K562 (cell line): ENCODE measurements around the gene MAML1.

Source experiments
- DNMT1 ChIP-seq: fragments of 450-650 bp; IDR thresholded peaks from 2 replicates; pipeline ENCODE4 v1.6.1; 2016; ENCODE audit warnings: antibody characterized with exemption, mild to moderate bottlenecking
- EP300 ChIP-seq: IDR thresholded peaks from 2 replicates; pipeline ENCODE4 v1.6.1; 2012; ENCODE audit warnings: low read length, improper control_type of control experiment
- NBN ChIP-seq: fragments of 450-650 bp; IDR thresholded peaks from 2 replicates; pipeline ENCODE4 v1.6.1; 2016; ENCODE audit warnings: low read depth, mild to moderate bottlenecking
- SMC3 ChIP-seq: conservative IDR thresholded peaks from 2 replicates; pipeline ENCODE4 v1.6.1; 2011; ENCODE audit warnings: low read depth, low read length, improper control_type of control experiment; ENCODE audit not compliant: insufficient read depth
- TCF7L2 ChIP-seq: fragments of 150-350 bp; IDR thresholded peaks from 2 replicates; pipeline ENCODE4 v1.6.1; 2016; ENCODE audit warnings: low read depth, mild to moderate bottlenecking, low read length, moderate library complexity
- ZNF3 ChIP-seq: fragments of 250-450 bp; sonication (Bioruptor Pico); IDR thresholded peaks from 2 replicates; pipeline ENCODE4 v1.5.0; 2021; ENCODE audit warnings: mild to moderate bottlenecking, moderate library complexity
- TF ChIP-seq, protein P1 (sequence below), 3 experiments: IDR thresholded peaks in 2 of 3; conservative IDR thresholded peaks in 1 of 3; 2 replicates each; pipeline ENCODE4 v1.5.1; 2011 to 2012; ENCODE audit warnings: low read length in 3 of 3, mild to moderate bottlenecking in 3 of 3, control low read depth in 2 of 3, improper control_type of control experiment in 1 of 3, inconsistent platforms in 1 of 3, low read depth in 1 of 3, mixed read lengths in 1 of 3, moderate library complexity in 1 of 3; ENCODE audit not compliant: insufficient read depth in 2 of 3
- TF ChIP-seq, protein P2 (sequence below), 2 experiments: IDR thresholded peaks in 1 of 2; conservative IDR thresholded peaks in 1 of 2; 2 replicates each; pipeline ENCODE4 v1.6.1; 2016; ENCODE audit warnings: low read depth in 2 of 2, mild to moderate bottlenecking in 1 of 2, missing compliant biosample characterization in 1 of 2, missing genetic modification characterization in 1 of 2, moderate library complexity in 1 of 2

DNA sequence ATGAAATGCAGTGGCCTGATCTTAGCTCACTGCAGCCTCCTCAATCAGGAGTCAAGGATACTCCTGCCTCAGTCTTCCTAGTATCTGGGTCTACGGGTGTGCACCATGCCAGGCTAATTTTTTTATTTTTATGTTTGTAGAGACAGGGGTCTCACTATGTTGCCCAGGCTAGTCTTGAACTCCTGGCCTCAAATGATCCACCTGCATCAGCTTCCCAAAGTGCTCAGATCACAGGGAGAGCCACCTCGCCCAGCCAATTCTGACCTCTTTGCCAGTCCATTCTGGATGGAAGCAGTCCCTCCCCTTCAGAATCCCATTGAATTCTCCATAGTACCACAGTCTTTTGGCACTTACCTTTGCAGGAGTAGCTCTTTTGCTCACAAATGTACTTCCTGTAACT is 35.5 kb upstream of the MAML1 start:
- TF ChIP-seq, protein P1, sequence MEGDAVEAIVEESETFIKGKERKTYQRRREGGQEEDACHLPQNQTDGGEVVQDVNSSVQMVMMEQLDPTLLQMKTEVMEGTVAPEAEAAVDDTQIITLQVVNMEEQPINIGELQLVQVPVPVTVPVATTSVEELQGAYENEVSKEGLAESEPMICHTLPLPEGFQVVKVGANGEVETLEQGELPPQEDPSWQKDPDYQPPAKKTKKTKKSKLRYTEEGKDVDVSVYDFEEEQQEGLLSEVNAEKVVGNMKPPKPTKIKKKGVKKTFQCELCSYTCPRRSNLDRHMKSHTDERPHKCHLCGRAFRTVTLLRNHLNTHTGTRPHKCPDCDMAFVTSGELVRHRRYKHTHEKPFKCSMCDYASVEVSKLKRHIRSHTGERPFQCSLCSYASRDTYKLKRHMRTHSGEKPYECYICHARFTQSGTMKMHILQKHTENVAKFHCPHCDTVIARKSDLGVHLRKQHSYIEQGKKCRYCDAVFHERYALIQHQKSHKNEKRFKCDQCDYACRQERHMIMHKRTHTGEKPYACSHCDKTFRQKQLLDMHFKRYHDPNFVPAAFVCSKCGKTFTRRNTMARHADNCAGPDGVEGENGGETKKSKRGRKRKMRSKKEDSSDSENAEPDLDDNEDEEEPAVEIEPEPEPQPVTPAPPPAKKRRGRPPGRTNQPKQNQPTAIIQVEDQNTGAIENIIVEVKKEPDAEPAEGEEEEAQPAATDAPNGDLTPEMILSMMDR (IDR thresholded peaks at IDR 0.05 in 2 of 3, conservative IDR thresholded peaks at IDR 0.05 in 1 of 3; ENCODE audit: insufficient read depth in 2 of 3, low read depth in 1 of 3, low read length in 3 of 3), result no peak
- TF ChIP-seq ZNF3 (no peak), TCF7L2 (no peak), EP300 (no peak), NBN (no peak), DNMT1 (no peak), SMC3 (no peak)
- TF ChIP-seq, protein P2, sequence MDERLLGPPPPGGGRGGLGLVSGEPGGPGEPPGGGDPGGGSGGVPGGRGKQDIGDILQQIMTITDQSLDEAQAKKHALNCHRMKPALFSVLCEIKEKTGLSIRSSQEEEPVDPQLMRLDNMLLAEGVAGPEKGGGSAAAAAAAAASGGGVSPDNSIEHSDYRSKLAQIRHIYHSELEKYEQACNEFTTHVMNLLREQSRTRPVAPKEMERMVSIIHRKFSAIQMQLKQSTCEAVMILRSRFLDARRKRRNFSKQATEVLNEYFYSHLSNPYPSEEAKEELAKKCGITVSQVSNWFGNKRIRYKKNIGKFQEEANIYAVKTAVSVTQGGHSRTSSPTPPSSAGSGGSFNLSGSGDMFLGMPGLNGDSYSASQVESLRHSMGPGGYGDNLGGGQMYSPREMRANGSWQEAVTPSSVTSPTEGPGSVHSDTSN (CRISPR knock-in tag; IDR thresholded peaks at IDR 0.05; ENCODE audit: low read depth), result no peak
- TF ChIP-seq, protein P2 (tag; conservative IDR thresholded peaks at IDR 0.05; ENCODE audit: low read depth), result no peak
